A673 (cell line): ENCODE measurements around the gene ZDHHC22.

Source experiments
- EZH2 ChIP-seq: fragments of 200-600 bp; sonication (generic); IDR thresholded peaks from 2 replicates; pipeline ENCODE4 v1.6.1; 2017; ENCODE audit warnings: borderline replicate concordance, low read depth, mild to moderate bottlenecking, mixed read lengths, antibody characterized with exemption, low read length; ENCODE audit not compliant: poor library complexity, severe bottlenecking
- TF ChIP-seq, protein P1 (sequence below): fragments of 300-800, 200-600 bp; sonication (generic); conservative IDR thresholded peaks from 2 replicates; pipeline ENCODE4 v1.5.1; 2017; ENCODE audit warnings: low read depth, mild to moderate bottlenecking, antibody characterized with exemption, low read length, moderate library complexity, mixed read lengths

- TF ChIP-seq, protein P1, sequence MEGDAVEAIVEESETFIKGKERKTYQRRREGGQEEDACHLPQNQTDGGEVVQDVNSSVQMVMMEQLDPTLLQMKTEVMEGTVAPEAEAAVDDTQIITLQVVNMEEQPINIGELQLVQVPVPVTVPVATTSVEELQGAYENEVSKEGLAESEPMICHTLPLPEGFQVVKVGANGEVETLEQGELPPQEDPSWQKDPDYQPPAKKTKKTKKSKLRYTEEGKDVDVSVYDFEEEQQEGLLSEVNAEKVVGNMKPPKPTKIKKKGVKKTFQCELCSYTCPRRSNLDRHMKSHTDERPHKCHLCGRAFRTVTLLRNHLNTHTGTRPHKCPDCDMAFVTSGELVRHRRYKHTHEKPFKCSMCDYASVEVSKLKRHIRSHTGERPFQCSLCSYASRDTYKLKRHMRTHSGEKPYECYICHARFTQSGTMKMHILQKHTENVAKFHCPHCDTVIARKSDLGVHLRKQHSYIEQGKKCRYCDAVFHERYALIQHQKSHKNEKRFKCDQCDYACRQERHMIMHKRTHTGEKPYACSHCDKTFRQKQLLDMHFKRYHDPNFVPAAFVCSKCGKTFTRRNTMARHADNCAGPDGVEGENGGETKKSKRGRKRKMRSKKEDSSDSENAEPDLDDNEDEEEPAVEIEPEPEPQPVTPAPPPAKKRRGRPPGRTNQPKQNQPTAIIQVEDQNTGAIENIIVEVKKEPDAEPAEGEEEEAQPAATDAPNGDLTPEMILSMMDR = no peak
- TF ChIP-seq EZH2 = no peak
Observed at GRCh38 chr14:77180726-77181602, 39.4 kb upstream of the ZDHHC22 start.
